BE2C (cell line): ENCODE data around the gene ABLIM2.

Experiments
- DNase-seq: peaks from one replicate; pipeline ENCODE4 v3.0.0-alpha.2; 2020
- H3K27me3 ChIP-seq: fragments of 250-450 bp; sonication (Bioruptor Pico); 2 replicates; pipeline ENCODE4 v1.5.1; 2020; ENCODE audit warnings: mild to moderate bottlenecking
- H3K36me3 ChIP-seq: fragments of 250-450 bp; sonication (Bioruptor Pico); 2 replicates; pipeline ENCODE4 v1.5.1; 2020; ENCODE audit warnings: mild to moderate bottlenecking
- H3K4me1 ChIP-seq: fragments of 250-450 bp; sonication (Bioruptor Pico); 2 replicates; pipeline ENCODE4 v1.5.1; 2020
- H3K4me3 ChIP-seq: 2 replicates; pipeline ENCODE4 v1.5.1; 2011; ENCODE audit warnings: low read depth, low read length
- H3K9me3 ChIP-seq: fragments of 250-450 bp; sonication (Bioruptor Pico); 2 replicates; pipeline ENCODE4 v1.5.1; 2020
- CTCF ChIP-seq: IDR thresholded peaks from 2 replicates; pipeline ENCODE4 v1.5.1; 2012; ENCODE audit warnings: mild to moderate bottlenecking, low read depth, low read length

The ABLIM2 gene

GRCh38 chr4:8195431-8195830 is 36.8 kb upstream of the ABLIM2 start:
- Histone ChIP-seq H3K4me1 (peaks cover 21% of the 10 kb centered on the region), H3K36me3 (no peaks in the 10 kb centered on the region)

GRCh38 chr4:8194306-8195242 is 36.0 kb upstream of the ABLIM2 start:
- H3K4me3 ChIP-seq = no peak overlapping the region
- peaks cover 13% of the 10 kb centered on the region for H3K4me1 ChIP-seq
- H3K27me3 ChIP-seq = no peaks in the 10 kb centered on the region
- no peak for DNase-seq
- no peak for TF ChIP-seq CTCF
- H3K9me3 ChIP-seq = no peaks in the 10 kb centered on the region
- H3K36me3 ChIP-seq = no peaks in the 10 kb centered on the region

More at GRCh38 chr4:8195431-8195830, 36.8 kb upstream of the ABLIM2 start:
- H3K27me3 ChIP-seq = no peaks in the 10 kb centered on the region
- no peak overlapping the region for H3K4me3 ChIP-seq
- no peak for TF ChIP-seq CTCF
- no peak for DNase-seq
- H3K9me3 ChIP-seq = no peaks in the 10 kb centered on the region

GRCh38 chr4:8192748-8193738 is 34.4 kb upstream of the ABLIM2 start:
- DNase-seq = peak; percentile 83
- H3K9me3 ChIP-seq = no peaks in the 10 kb centered on the region
- H3K4me3 ChIP-seq = no peak overlapping the region
- H3K4me1 ChIP-seq = peaks cover 7% of the 10 kb centered on the region
- no peaks in the 10 kb centered on the region for H3K27me3 ChIP-seq
- peak; percentile 39 for TF ChIP-seq CTCF
- H3K36me3 ChIP-seq = no peaks in the 10 kb centered on the region

GRCh38 chr4:8191136-8191747 is 32.6 kb upstream of the ABLIM2 start:
- Histone ChIP-seq H3K36me3 (no peaks in the 10 kb centered on the region), H3K4me1 (peaks cover 8% of the 10 kb centered on the region), H3K4me3 (no peak overlapping the region), H3K27me3 (no peaks in the 10 kb centered on the region), H3K9me3 (no peaks in the 10 kb centered on the region)
- TF ChIP-seq CTCF = no peak
- DNase-seq = no peak

- no peaks in the 10 kb centered on the region for H3K9me3 ChIP-seq
- DNase-seq = no peak
- no peaks in the 10 kb centered on the region for H3K36me3 ChIP-seq
- peaks cover 8% of the 10 kb centered on the region for H3K4me1 ChIP-seq
- H3K4me3 ChIP-seq = no peak overlapping the region
- TF ChIP-seq CTCF = no peak
- no peaks in the 10 kb centered on the region for H3K27me3 ChIP-seq
Observed at GRCh38 chr4:8189551-8190466, 31.2 kb upstream of the ABLIM2 start.
